ENCODE results near the gene RCOR3. TPM values are rescaled to one million over a fixed set of nuclear protein-coding genes. Genes with fewer than 3 reads are reported as not detected.

Gene RCOR3
- total and polyA plus RNA-seq, 10 of the 15 experiments (the other 5 are each of a cell fraction or from before 2014, with no cell fraction given): 8.0 to 55.0 (median 25.1) TPM

GRCh38 chr1:211215577-211215976, 43.6 kb upstream of the RCOR3 start:
- intact Hi-C loops (cut with micrococcal nuclease; ENCODE audit: unreplicated experiment): no loop called here
- SMC1A ChIA-PET (ENCODE audit: uncharacterized antibody, unreplicated experiment): no interaction called here
- WGBS (ENCODE audit: insufficient coverage, insufficient replicate concordance, low lambda C conversion rate, missing lambda C conversion rate): 94% methylated on average over 1 of the region's 1 CpG
- RAD21 ChIA-PET (ENCODE audit: unreplicated experiment): interaction anchor here (0.6 kb wide), 1 partner anchor 592 kb away, joined by 3 read pairs; no protein-coding TSS in a partner anchor
- CTCF ChIA-PET: no interaction called here
- POLR2A ChIA-PET: no interaction called here
- Histone ChIP-seq H3K9ac (ENCODE audit: control insufficient read depth, insufficient read depth, low read length) (no peak overlapping the region), H3K36me3 (ENCODE audit: control insufficient read depth in 2 of 2, insufficient read depth in 2 of 2, low read length in 1 of 2) (no peaks in the 10 kb centered on the region), H4K20me1 (ENCODE audit: control insufficient read depth, insufficient read depth) (no peaks in the 10 kb centered on the region), H3K27me3 (replicated peaks in 1 of 2; ENCODE audit: control insufficient read depth in 2 of 2, insufficient read depth in 2 of 2, low read length in 1 of 2) (no peaks in the 10 kb centered on the region), H3K4me3 (no peak overlapping the region), H3K9me3 (replicated peaks; ENCODE audit: control insufficient read depth, insufficient read depth, low read length) (no peaks in the 10 kb centered on the region), H2AFZ (ENCODE audit: control insufficient read depth, low read depth, low read length) (no peak overlapping the region), H3K4me1 (ENCODE audit: control insufficient read depth, insufficient read depth, low read length) (no peaks in the 10 kb centered on the region), H3K4me2 (ENCODE audit: control insufficient read depth, insufficient read depth) (no peak overlapping the region), H3K79me2 (ENCODE audit: control insufficient read depth, insufficient read depth, low read length) (no peaks in the 10 kb centered on the region), H3K27ac (ENCODE audit: control insufficient read depth, insufficient read depth) (no peak overlapping the region)
- DNase-seq (ENCODE audit: low read depth, low spot score) (no peak), FAIRE-seq (no peak), ATAC-seq (no peak)
- in situ Hi-C loops (cut with MboI): no loop called here
- no peak for TF ChIP-seq ZNF687 (IDR thresholded peaks at IDR 0.05)
- no peak for TF ChIP-seq MXI1 (IDR thresholded peaks at IDR 0.05; ENCODE audit: low read depth, low read length)
- BruUV-seq (replicated peaks): no TSS peak

GRCh38 chr1:211217392-211217791, 41.8 kb upstream of the RCOR3 start:
- BruUV-seq (replicated peaks): no TSS peak
- ChIA-PET RAD21 (ENCODE audit: unreplicated experiment) (no interaction called here), CTCF (no interaction called here), POLR2A (no interaction called here), SMC1A (ENCODE audit: uncharacterized antibody, unreplicated experiment) (no interaction called here)
- FAIRE-seq (no peak), DNase-seq (ENCODE audit: low read depth, low spot score) (no peak), ATAC-seq (no peak)
- Histone ChIP-seq H3K9ac (ENCODE audit: control insufficient read depth, insufficient read depth, low read length) (no peak overlapping the region), H4K20me1 (ENCODE audit: control insufficient read depth, insufficient read depth) (no peaks in the 10 kb centered on the region), H3K4me3 (no peak overlapping the region), H2AFZ (ENCODE audit: control insufficient read depth, low read depth, low read length) (no peak overlapping the region), H3K4me2 (ENCODE audit: control insufficient read depth, insufficient read depth) (no peak overlapping the region), H3K27ac (ENCODE audit: control insufficient read depth, insufficient read depth) (no peak overlapping the region), H3K4me1 (ENCODE audit: control insufficient read depth, insufficient read depth, low read length) (no peaks in the 10 kb centered on the region), H3K27me3 (replicated peaks in 1 of 2; ENCODE audit: control insufficient read depth in 2 of 2, insufficient read depth in 2 of 2, low read length in 1 of 2) (no peaks in the 10 kb centered on the region), H3K9me3 (replicated peaks; ENCODE audit: control insufficient read depth, insufficient read depth, low read length) (no peaks in the 10 kb centered on the region), H3K79me2 (ENCODE audit: control insufficient read depth, insufficient read depth, low read length) (no peaks in the 10 kb centered on the region), H3K36me3 (ENCODE audit: control insufficient read depth in 2 of 2, insufficient read depth in 2 of 2, low read length in 1 of 2) (no peaks in the 10 kb centered on the region)
- intact Hi-C loops (cut with micrococcal nuclease; ENCODE audit: unreplicated experiment): no loop called here
- WGBS (ENCODE audit: insufficient coverage, insufficient replicate concordance, low lambda C conversion rate, missing lambda C conversion rate): 40% methylated on average over 1 of the region's 1 CpG
- TF ChIP-seq HSF1 (IDR thresholded peaks at IDR 0.05; ENCODE audit: low read depth, low read length) (no peak), YY1 (IDR thresholded peaks at IDR 0.05; ENCODE audit: low read depth, low read length) (no peak), TCF12 (IDR thresholded peaks at IDR 0.05; ENCODE audit: low read depth, low read length) (no peak), NFYB (IDR thresholded peaks at IDR 0.05; ENCODE audit: insufficient read depth, low read depth, low read length) (no peak)
- in situ Hi-C loops (cut with MboI): no loop called here

All from GM12878 (cell line).